Measurements from ENCODE around the gene SEC16A.

- TF ChIP-seq POLR2AphosphoS5 (IDR thresholded peaks at IDR 0.05) (no peak), CTCF (IDR thresholded peaks at IDR 0.05) (no peak), POLR2A (IDR thresholded peaks at IDR 0.05) (no peak)
These were observed 17.2 kb downstream of the SEC16A start for GRCh38 chr9:136465500-136466154.
